GM12801 (cell line): ENCODE data around the gene AUTS2.

ENCODE experiments used
- TF ChIP-seq, protein P1 (sequence below): IDR thresholded peaks from one replicate; pipeline ENCODE4 v1.5.1; 2011; ENCODE audit warnings: control low read depth; ENCODE audit not compliant: insufficient read length; ENCODE audit errors: extremely low read depth

Gene AUTS2

DNA sequence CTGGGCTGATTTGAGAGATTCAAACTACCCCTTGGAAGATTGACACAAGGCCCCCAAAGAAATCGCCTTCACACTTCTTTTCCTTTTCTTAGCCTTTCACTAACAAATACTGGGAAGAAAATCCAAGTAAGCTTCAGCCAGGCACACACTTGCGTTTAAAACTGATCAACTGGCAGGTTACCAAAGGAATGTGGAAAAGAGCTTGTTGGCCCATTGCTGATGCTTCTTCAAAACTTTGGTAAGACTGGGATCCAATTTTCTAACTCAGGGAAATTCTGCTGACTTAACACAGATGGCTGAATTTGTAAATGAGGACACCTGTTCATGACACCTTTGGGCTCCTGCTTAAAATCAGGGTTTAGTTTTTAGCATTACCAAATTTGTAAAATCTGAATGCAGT, 1069.1 kb downstream of the AUTS2 start:
- TF ChIP-seq, protein P1, sequence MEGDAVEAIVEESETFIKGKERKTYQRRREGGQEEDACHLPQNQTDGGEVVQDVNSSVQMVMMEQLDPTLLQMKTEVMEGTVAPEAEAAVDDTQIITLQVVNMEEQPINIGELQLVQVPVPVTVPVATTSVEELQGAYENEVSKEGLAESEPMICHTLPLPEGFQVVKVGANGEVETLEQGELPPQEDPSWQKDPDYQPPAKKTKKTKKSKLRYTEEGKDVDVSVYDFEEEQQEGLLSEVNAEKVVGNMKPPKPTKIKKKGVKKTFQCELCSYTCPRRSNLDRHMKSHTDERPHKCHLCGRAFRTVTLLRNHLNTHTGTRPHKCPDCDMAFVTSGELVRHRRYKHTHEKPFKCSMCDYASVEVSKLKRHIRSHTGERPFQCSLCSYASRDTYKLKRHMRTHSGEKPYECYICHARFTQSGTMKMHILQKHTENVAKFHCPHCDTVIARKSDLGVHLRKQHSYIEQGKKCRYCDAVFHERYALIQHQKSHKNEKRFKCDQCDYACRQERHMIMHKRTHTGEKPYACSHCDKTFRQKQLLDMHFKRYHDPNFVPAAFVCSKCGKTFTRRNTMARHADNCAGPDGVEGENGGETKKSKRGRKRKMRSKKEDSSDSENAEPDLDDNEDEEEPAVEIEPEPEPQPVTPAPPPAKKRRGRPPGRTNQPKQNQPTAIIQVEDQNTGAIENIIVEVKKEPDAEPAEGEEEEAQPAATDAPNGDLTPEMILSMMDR, result no peak

DNA sequence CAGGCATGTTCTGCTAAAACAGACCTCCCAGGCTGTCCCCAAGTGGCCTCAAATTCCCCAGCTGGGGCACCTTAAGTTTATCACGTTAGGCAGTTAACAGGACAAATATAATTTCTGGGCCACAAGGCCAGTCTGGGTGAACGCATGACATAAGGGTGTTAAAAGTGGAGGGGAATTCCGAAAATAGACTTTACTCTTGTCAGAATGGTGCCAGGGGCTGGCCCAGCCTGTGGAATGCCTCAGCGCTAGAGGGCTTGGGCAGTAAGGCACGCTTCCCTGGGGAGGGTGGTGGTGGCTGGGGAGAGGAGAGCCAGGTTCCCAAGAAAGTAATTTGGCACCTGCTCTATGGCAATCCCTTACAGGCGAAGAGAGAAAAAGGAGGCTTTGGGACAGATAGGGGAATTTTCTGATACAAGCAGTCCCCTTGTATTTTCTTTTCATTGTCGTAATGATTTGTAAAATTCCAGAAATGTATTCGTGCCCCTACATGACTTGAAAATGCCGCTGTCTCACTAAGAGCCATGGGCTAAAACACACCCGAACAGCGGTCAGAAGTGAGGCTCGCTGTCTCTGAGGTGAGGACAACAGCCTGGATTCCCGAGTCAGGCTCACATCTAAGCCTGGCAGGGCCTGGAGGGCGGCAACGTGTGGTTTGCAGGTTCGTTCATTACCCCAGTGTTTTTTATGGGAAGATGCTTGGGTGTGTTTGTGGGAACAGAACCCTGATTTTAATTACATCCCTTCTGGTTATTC, 1070.5 kb downstream of the AUTS2 start:
- TF ChIP-seq, protein P1, result no peak

DNA sequence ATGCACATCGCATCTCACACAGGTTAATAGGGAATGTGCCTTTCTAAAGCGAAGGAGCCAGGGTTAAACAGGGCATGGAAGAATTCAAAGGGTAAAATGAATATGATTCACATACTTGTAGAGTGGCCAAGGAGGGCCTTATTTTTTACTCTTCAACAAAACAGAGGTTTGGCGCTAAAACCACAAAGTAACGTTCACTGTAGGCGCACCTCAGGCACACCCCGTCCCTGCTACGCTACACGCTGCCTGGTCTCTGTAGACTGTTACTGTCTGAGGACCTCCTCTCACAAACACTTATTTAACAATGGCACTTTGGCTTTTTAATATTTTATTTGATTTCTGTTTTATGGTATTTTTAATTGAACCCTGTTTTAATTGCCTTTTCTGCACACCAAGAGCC, 1071.6 kb downstream of the AUTS2 start:
- TF ChIP-seq, protein P1, result no peak

DNA sequence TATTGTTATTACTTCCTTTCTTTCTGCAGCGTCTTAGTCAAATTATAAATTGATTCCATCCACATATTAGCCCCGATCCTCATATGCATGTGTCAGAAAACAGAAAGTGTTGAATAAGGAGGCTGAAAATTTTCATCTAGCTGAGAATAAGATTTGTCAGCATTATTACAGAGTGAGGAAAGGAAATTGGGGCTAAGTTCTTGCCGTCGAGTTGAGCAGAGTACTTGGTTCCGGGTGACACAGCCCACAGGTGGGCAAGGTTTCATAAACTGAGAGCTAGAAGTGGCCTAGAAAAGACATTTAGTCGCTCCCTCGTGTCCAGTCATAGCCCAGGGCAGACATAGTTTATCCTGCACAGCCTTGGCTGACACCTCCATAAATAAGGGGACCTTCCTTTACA, 1072.0 kb downstream of the AUTS2 start:
- TF ChIP-seq, protein P1, result no peak

DNA sequence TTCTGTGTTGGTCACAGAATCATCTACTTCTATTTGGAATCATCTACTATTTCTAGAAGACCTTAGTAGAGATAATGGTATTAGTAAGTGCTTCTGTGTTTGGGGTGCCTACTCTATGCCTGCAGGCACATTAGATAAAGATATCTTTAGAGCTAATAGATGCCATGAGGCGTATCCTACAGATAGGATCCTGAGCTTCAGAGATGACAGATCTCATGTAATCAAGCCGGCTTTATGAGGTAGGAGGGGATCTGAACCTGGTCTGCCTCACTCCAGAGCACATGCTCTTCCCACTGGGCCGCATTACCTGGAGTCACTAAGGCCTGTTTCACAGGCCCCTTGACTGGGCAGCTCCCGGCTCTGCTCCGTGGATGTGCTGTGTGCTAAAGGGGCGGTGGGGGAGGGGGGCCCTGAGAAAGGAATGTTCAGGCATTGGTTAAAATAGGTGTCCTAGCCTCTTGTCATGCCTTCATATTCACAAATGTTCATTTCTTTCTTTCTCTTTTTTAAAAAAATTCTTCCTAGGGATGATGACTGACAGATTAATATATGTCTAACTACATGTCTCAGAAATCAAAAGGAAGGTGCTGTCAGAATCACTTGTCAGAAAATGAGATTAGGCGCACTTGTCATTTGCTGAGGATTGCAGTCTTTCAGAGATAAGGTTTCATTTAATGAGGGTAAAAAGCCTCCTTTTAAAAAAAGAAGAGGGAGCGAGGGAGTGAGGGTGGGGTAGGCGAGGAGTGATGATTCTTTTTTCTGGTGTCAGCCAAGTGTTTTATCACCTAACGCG, 1075.7 kb downstream of the AUTS2 start:
- TF ChIP-seq, protein P1, result no peak

DNA sequence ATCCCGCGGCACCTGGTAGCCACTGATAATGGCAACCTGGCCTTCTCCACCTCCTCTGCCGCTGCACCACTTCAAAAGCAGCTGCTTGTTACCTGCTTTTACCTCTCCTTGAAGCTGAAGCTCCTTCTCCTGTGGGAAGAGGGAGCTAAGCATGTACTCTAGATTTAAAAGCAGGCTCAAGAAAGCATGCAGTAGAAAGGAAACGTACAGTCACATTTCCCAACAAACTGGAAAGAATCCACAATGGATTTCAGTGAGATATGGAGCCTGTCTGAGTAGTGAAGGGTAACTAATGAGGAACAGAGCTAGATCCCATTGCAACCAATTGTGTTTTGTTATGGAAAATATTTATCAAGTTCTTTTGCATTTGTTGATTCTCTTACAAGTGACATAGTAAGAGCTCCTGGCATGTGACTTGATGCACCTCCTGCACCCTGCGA, 1076.3 kb downstream of the AUTS2 start:
- TF ChIP-seq, protein P1, result no peak

DNA sequence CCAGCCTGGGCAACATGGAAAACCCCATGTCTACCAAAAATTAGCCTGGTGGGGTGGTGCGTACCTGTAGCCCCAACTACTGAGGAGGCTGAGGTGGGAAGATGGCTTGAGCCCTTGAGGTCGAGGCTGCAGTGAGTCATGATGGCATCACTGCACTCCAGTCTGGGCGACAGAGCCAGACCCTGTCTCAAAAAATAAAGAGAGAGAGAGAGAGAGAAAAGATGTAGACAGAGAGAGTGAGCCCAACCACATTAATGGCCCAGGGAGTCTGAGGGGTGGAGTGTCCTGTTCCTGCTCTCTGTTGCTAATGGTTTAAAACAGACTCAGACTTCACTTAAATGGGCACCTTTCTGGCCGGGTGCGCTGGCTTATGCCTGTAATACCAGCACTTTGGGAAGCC, 1078.0 kb downstream of the AUTS2 start:
- TF ChIP-seq, protein P1, result no peak
